GM20000 (cell line): ENCODE results near the gene C3orf22.
"Not testable (repeated sequence)": the region's sequence is repeated elsewhere in the genome, so short reads cannot be mapped to it uniquely, and the experiment has no call there.

ENCODE experiments used
- DNase-seq: peaks from one replicate; pipeline ENCODE4 v3.0.0; 2012; ENCODE audit warnings: low spot score
- CTCF ChIP-seq: IDR thresholded peaks from 2 replicates; pipeline ENCODE4 v1.5.1; 2012; ENCODE audit warnings: mild to moderate bottlenecking, control low read depth; ENCODE audit errors: extremely low read depth, missing control alignments

The C3orf22 gene

GRCh38 chr3:126558336-126559071 lies at the start of gene C3orf22:
Gene C3orf22 (minus strand): TSS chr3:126558932. CDS start chr3:126553390, 5,542 bp downstream.
- DNase-seq, result no peak

GRCh38 chr3:126607214-126607908 lies 48.6 kb upstream of the C3orf22 start:
- no peak for TF ChIP-seq CTCF
- DNase-seq, result peak; percentile 5

More at GRCh38 chr3:126558336-126559071, at the start of gene C3orf22:
- no peak for TF ChIP-seq CTCF

- DNase-seq, result no peak
- TF ChIP-seq CTCF, result no peak
Observed at GRCh38 chr3:126606001-126606400, 47.3 kb upstream of the C3orf22 start.

GRCh38 chr3:126604691-126605090 lies 46.0 kb upstream of the C3orf22 start:
- TF ChIP-seq CTCF, result no peak
- no peak for DNase-seq

- TF ChIP-seq CTCF, result no peak
- no peak for DNase-seq
Observed at GRCh38 chr3:126599101-126599500, 40.4 kb upstream of the C3orf22 start.

GRCh38 chr3:126595479-126595878 lies 36.7 kb upstream of the C3orf22 start:
- not testable (repeated sequence) for DNase-seq

GRCh38 chr3:126591515-126591914 lies 32.8 kb upstream of the C3orf22 start:
- not testable (repeated sequence) for DNase-seq

- DNase-seq, result no peak
Observed at GRCh38 chr3:126582311-126582710, 23.6 kb upstream of the C3orf22 start.

More at GRCh38 chr3:126582311-126582710, 23.6 kb upstream of the C3orf22 start:
- TF ChIP-seq CTCF, result no peak
